ENCODE measurements around the gene GRM8. TPM values are rescaled to one million over a fixed set of nuclear protein-coding genes. Genes with fewer than 3 reads are reported as not detected.

The GRM8 gene
- total RNA-seq, 4 donors from 2014 or later: 0.57 TPM; not detected in 3

DNA sequence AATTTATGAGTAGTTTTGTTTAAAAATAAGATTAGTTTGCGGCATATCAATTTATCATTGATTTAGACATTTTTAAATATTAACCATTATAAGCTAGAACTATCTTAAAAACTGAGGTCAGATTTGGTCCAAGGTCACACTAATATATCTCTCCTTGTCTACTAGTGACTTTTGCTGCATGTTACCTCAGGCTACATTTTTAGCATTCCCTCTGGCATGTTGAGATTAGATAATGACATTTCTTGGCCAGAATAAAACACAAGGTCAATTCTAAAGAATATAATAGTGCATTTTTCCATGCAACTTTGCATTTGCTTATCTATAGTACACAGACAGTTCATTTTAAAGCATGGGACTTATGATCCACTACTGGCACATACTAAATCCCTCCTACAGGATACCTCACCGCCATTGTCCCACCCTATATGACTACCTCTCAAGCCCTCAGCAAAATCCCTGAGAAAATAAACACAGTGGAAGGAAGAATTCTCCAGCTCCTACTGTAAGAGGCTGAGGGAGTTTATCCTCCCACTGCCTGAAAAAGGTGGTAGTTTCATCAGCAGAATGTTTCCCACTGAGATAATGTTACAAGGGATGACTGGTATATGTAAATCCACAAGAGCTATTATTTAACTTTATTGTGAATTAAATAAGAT lies 816.4 kb downstream of the GRM8 start:
- H3K27ac ChIP-seq: no peak overlapping the region
- no peak for DNase-seq
- intact Hi-C loops (cut with DNase I): no loop called here
- TF ChIP-seq, protein P1, sequence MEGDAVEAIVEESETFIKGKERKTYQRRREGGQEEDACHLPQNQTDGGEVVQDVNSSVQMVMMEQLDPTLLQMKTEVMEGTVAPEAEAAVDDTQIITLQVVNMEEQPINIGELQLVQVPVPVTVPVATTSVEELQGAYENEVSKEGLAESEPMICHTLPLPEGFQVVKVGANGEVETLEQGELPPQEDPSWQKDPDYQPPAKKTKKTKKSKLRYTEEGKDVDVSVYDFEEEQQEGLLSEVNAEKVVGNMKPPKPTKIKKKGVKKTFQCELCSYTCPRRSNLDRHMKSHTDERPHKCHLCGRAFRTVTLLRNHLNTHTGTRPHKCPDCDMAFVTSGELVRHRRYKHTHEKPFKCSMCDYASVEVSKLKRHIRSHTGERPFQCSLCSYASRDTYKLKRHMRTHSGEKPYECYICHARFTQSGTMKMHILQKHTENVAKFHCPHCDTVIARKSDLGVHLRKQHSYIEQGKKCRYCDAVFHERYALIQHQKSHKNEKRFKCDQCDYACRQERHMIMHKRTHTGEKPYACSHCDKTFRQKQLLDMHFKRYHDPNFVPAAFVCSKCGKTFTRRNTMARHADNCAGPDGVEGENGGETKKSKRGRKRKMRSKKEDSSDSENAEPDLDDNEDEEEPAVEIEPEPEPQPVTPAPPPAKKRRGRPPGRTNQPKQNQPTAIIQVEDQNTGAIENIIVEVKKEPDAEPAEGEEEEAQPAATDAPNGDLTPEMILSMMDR (IDR thresholded peaks at IDR 0.05): no peak
- TF ChIP-seq POLR2A (IDR thresholded peaks at IDR 0.05): no peak
- WGBS, 2 donors: 68 to 76% methylated on average over 2 of the region's 2 CpGs
- no peaks in the 10 kb centered on the region for H3K4me1 ChIP-seq
- H3K36me3 ChIP-seq: no peaks in the 10 kb centered on the region
- no peaks in the 10 kb centered on the region for H3K27me3 ChIP-seq
- no peaks in the 10 kb centered on the region for H3K9me3 ChIP-seq
- no peak overlapping the region for H3K4me3 ChIP-seq

DNA sequence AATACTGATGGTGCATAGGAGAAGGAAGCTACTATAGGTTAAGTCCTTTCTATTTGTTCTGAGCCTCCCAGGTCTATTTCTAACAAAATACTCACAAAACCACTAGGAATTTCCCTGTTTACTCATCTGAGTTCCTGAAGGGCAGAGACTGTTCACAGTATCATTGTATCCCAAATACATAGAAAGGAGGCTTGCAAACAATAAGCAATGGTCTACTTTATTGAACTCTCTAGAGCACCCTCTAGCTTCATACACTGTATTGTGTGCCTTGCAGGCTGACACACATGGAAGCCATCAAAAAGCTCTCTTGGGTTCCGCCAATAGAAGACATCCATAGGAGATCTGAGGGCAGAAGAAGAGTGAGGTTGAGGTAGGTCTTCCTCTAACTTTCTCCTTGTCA lies 826.1 kb downstream of the GRM8 start:
- intact Hi-C loops (cut with DNase I): no loop called here

DNA sequence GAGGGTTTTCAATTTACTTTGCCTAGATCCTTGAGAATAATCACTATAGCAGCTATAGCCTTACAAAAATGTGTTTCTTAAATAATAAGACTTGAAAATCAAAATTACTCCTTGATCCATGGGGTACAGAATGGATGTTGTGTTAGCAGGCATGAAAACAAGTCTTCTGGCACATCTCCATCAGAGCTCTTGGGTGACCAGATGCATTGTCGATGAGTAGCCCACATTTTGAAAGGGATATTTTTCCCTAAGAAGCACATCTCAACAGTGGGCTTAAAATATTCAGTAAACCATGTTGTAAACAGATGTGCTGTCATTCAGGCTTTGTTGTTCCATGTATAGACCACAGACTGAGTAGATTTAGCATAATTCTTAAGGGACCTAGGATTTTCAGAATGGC lies 827.8 kb downstream of the GRM8 start:
- TF ChIP-seq POLR2A (IDR thresholded peaks at IDR 0.05): no peak
- TF ChIP-seq, protein P1 (IDR thresholded peaks at IDR 0.05): no peak
- peaks cover 0 to 8% (median 0%) of the 10 kb centered on the region in 3 donors for H3K9me3 ChIP-seq
- WGBS, 2 donors: 70 to 75% methylated on average over 1 of the region's 1 CpG
- no peaks in the 10 kb centered on the region for H3K4me1 ChIP-seq
- no peaks in the 10 kb centered on the region for H3K27me3 ChIP-seq
- H3K27ac ChIP-seq: no peak overlapping the region
- intact Hi-C loops (cut with DNase I): no loop called here
- no peaks in the 10 kb centered on the region for H3K36me3 ChIP-seq
- H3K4me3 ChIP-seq: no peak overlapping the region
- DNase-seq: no peak

More for the DNA sequence above, 826.1 kb downstream of the GRM8 start:
- WGBS, 2 donors: 82% methylated on average over 1 of the region's 1 CpG; no CpG with 5 or more reads in 1 of the 2 donors
- Histone ChIP-seq H3K36me3 (no peaks in the 10 kb centered on the region), H3K9me3 (peaks cover 0 to 3% (median 0%) of the 10 kb centered on the region in 3 donors), H3K27me3 (no peaks in the 10 kb centered on the region), H3K4me1 (no peaks in the 10 kb centered on the region), H3K27ac (no peak overlapping the region), H3K4me3 (no peak overlapping the region)
- DNase-seq: no peak
- TF ChIP-seq, protein P1 (IDR thresholded peaks at IDR 0.05): no peak
- TF ChIP-seq POLR2A (IDR thresholded peaks at IDR 0.05): no peak

DNA sequence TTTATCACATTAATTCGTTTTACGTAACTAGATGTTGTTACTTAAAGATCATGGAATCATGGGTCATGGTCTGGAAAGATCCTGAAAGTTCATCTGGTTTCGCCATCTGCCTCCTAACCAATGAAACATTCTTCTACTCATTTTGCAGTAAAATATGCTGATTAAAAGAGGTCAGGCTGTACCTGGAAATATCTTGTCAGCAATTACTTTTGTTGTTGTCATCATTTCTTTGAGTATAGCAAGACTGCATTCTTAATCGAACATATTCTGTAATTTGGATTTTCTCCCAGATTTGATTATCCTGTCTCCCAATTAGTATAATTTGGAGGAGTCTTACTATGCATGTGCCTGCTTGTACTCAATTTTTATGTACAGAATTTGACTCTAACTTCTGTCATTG lies 833.7 kb downstream of the GRM8 start:
- WGBS, 2 donors: 67 to 74% methylated on average over 4 of the region's 4 CpGs
- peaks cover 0 to 4% (median 0%) of the 10 kb centered on the region in 3 donors for H3K9me3 ChIP-seq
- TF ChIP-seq POLR2A (IDR thresholded peaks at IDR 0.05): no peak
- TF ChIP-seq, protein P1 (IDR thresholded peaks at IDR 0.05): no peak
- no peak overlapping the region for H3K27ac ChIP-seq
- H3K36me3 ChIP-seq: no peaks in the 10 kb centered on the region
- H3K27me3 ChIP-seq: no peaks in the 10 kb centered on the region
- no peak for DNase-seq
- intact Hi-C loops (cut with DNase I): no loop called here
- no peak overlapping the region for H3K4me3 ChIP-seq
- no peaks in the 10 kb centered on the region for H3K4me1 ChIP-seq

DNA sequence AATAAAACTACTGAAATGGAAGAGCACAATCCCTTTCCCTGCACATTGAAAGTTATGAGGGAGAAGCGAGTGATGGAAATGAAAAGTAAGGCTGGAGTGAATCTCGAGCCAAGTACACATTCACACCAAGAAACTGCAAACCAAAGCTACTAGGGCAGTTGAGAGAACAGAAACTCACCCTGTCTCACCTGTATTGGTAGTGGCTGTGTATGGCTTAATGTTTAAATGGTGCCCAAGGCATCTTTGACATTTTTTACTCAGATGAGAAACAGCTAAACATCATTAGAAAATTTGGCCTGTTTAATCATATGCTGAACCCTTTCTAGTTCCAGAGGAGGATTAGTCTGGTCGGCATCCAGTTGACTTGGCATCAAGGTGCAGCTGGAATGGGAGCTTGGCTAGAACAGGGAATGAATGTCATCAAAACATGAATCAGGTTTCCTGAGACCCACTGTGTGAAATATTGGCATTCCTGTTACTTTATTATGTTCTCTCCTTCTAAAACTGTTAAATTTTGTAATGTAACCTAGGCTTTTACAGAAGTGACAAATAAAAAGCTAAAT lies 840.8 kb downstream of the GRM8 start:
- 45 to 48% methylated on average over 3 of the region's 3 CpGs for whole genome bisulfite sequencing, 2 donors
- intact Hi-C loops (cut with DNase I): no loop called here
- no peaks in the 10 kb centered on the region for H3K36me3 ChIP-seq
- no peaks in the 10 kb centered on the region for H3K9me3 ChIP-seq
- DNase-seq: no peak
- no peak overlapping the region for H3K4me3 ChIP-seq
- no peak for TF ChIP-seq POLR2A (IDR thresholded peaks at IDR 0.05)
- TF ChIP-seq, protein P1 (IDR thresholded peaks at IDR 0.05): no peak
- no peak overlapping the region for H3K27ac ChIP-seq
- no peaks in the 10 kb centered on the region for H3K4me1 ChIP-seq
- no peaks in the 10 kb centered on the region for H3K27me3 ChIP-seq
